ENCODE data around the gene CLDN1. TPM values are rescaled to one million over a fixed set of nuclear protein-coding genes. Genes with fewer than 3 reads are reported as not detected.

Gene CLDN1, protein sequence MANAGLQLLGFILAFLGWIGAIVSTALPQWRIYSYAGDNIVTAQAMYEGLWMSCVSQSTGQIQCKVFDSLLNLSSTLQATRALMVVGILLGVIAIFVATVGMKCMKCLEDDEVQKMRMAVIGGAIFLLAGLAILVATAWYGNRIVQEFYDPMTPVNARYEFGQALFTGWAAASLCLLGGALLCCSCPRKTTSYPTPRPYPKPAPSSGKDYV
- 10 to 100 TPM in 1 of 2 donors, 1 to 10 TPM in 1; 8.8 to 52.3 TPM for total RNA-seq

DNA sequence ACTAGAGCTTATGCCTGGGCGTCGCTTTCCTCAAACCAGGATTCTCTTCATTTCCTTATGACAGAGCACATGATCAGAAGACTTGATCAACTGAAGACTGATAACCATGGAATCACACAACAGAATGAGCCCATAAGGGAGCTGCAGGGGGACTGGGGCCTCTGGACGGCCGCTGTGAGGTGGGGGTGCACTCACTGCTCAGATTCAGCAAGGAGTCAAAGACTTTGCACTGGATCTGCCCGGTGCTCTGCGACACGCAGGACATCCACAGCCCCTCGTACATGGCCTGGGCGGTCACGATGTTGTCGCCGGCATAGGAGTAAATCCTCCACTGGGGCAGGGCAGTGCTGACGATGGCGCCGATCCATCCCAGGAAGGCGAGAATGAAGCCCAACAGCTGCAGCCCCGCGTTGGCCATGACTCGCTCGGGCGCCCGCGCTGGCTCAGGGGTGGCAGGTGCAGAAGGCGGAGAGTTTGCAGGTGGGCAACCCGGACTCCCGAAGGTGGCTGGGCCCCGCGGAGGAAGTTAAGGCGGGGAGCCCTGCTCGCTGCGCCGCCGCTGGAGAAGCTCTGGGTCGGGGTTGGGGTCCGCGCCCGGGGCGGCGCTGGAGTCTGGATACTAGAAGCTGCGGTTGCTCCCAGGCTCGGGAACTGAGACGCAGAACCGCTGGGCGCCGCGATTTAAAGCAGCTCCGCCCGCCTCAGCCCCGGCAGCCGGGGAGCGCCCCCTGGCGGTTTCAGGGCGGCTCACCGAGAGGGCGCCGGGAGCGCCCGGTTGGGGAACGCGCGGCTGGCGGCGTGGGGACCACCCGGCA, at the start of gene CLDN1:
Gene CLDN1, minus strand, starts transcription at position 658 of the 815 bp plus-strand sequence. Its CDS starts 240 bp downstream, at position 418.
- no peaks in the 10 kb centered on the region for H3K36me3 ChIP-seq
- intact Hi-C loops (cut with DNase I), result loop anchor here (5.0 kb wide), 1 partner anchor 355 kb away; no protein-coding TSS in a partner anchor
- no peaks in the 10 kb centered on the region for H3K27me3 ChIP-seq (replicated peaks; ENCODE audit: insufficient read depth)
- peak; percentile 64 for TF ChIP-seq POLR2AphosphoS5 (IDR thresholded peaks at IDR 0.05)
- peak; percentile 81 for TF ChIP-seq POLR2A (IDR thresholded peaks at IDR 0.05)
- TF ChIP-seq, protein P1, sequence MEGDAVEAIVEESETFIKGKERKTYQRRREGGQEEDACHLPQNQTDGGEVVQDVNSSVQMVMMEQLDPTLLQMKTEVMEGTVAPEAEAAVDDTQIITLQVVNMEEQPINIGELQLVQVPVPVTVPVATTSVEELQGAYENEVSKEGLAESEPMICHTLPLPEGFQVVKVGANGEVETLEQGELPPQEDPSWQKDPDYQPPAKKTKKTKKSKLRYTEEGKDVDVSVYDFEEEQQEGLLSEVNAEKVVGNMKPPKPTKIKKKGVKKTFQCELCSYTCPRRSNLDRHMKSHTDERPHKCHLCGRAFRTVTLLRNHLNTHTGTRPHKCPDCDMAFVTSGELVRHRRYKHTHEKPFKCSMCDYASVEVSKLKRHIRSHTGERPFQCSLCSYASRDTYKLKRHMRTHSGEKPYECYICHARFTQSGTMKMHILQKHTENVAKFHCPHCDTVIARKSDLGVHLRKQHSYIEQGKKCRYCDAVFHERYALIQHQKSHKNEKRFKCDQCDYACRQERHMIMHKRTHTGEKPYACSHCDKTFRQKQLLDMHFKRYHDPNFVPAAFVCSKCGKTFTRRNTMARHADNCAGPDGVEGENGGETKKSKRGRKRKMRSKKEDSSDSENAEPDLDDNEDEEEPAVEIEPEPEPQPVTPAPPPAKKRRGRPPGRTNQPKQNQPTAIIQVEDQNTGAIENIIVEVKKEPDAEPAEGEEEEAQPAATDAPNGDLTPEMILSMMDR (IDR thresholded peaks at IDR 0.05), result peak; percentile 78 to 98 (median 91)
- H3K9me3 ChIP-seq, result no peaks in the 10 kb centered on the region
- no peak within 1 kb of the TSS for H3K27ac ChIP-seq
- WGBS, result 5% methylated on average over 62 of the region's 64 CpGs
- peak within 1 kb of the TSS; percentile 39 to 48 for H3K4me3 ChIP-seq
- DNase-seq (ENCODE audit: low spot score), result peak; percentile 82
- no peaks in the 10 kb centered on the region for H3K4me1 ChIP-seq (replicated peaks)

DNA sequence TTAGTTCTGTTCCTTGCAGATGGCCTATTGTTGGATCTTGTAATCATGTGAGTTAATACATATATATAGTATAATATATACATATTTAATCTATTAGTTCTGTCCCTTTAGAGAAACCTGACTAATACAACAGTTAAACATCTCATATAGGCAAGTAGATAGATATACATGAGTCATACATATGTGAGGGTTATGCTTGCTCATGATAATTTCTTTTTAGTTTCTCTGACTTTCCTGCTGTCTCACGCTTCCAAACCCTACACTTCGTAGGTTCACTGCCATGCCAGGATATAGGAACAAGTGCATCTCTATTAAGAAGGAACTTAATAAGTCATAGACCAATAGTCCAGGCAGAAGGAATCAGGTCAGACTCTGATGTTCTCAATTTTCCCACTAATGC, 48.9 kb upstream of the CLDN1 start:
- no peaks in the 10 kb centered on the region for H3K4me1 ChIP-seq (replicated peaks)
- no peak overlapping the region for H3K27ac ChIP-seq
- H3K27me3 ChIP-seq (replicated peaks; ENCODE audit: insufficient read depth), result no peaks in the 10 kb centered on the region
- no peaks in the 10 kb centered on the region for H3K36me3 ChIP-seq
- no peaks in the 10 kb centered on the region for H3K9me3 ChIP-seq
- intact Hi-C loops (cut with DNase I), result no loop called here
- no peak for DNase-seq (ENCODE audit: low spot score)
- whole genome bisulfite sequencing, result 45% methylated on average over 2 of the region's 2 CpGs
- no peak overlapping the region for H3K4me3 ChIP-seq
- TF ChIP-seq POLR2A (IDR thresholded peaks at IDR 0.05) (no peak), POLR2AphosphoS5 (IDR thresholded peaks at IDR 0.05) (no peak)
- TF ChIP-seq, protein P1 (IDR thresholded peaks at IDR 0.05), result no peak

DNA sequence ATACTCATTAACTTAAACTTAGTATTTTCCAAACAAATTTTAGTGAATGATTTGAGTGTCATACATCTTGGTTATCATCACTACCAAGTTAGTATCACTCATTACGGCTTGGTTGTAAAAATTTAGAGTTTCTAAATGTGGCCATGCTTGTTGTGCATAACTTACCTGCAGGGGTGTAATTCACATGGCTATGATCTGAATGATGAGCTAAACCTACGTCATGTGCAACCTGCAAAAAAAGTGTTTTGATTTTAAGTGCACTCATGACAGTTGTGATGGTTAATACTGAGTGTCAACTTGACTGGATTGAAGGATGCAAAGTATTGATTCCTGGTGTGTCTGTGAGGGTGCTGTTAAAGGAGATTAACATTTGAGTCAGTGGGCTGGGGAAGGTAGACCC, 48.1 kb upstream of the CLDN1 start:
- WGBS, result 92% methylated on average over 2 of the region's 2 CpGs
- intact Hi-C loops (cut with DNase I), result no loop called here
- no peaks in the 10 kb centered on the region for H3K9me3 ChIP-seq

DNA sequence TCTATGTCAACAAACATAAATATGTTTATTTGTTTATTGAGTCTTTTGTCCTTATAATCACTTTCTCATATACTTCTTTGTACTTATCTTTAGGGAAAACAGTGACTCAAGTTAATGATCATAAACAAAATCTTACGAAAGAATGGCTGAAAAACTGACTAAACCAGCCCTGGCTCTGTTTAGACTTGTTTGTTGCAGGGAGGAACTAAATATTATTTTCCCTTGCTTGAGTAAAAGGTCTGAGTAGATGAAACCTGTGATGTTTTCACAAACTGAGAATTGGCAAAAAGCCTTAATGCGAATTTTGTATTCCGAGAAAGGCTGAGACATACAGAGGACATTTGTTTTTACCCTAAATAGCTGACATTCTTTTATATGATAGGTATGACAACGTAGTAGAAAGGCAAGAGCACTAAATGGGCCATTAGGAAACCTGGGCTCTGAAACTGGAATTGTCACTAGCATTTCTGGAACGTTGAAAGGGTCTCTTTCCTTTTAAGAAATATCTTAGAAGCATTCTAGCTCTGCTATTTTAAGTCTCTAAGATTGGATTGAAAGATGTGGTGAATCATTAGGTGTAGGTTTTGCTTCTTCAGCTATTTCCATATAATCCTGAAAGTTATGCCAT, 47.5 kb upstream of the CLDN1 start:
- intact Hi-C loops (cut with DNase I), result no loop called here
- H3K27ac ChIP-seq, result peak overlapping the region in 1 of 2 donors; percentile 52
- 48% methylated on average over 5 of the region's 5 CpGs for WGBS
- H3K9me3 ChIP-seq, result no peaks in the 10 kb centered on the region
- TF ChIP-seq POLR2AphosphoS5 (IDR thresholded peaks at IDR 0.05) (peak; percentile 83), POLR2A (IDR thresholded peaks at IDR 0.05) (no peak)
- no peak overlapping the region for H3K4me3 ChIP-seq
- no peaks in the 10 kb centered on the region for H3K27me3 ChIP-seq (replicated peaks; ENCODE audit: insufficient read depth)
- DNase-seq (ENCODE audit: low spot score), result peak; percentile 62
- no peaks in the 10 kb centered on the region for H3K4me1 ChIP-seq (replicated peaks)
- H3K36me3 ChIP-seq, result no peaks in the 10 kb centered on the region

More for the DNA sequence above, 48.1 kb upstream of the CLDN1 start:
- no peak overlapping the region for H3K4me3 ChIP-seq
- no peak for DNase-seq (ENCODE audit: low spot score)
- no peaks in the 10 kb centered on the region for H3K4me1 ChIP-seq (replicated peaks)
- TF ChIP-seq, protein P1 (IDR thresholded peaks at IDR 0.05), result no peak
- TF ChIP-seq POLR2A (IDR thresholded peaks at IDR 0.05) (no peak), POLR2AphosphoS5 (IDR thresholded peaks at IDR 0.05) (no peak)
- H3K27me3 ChIP-seq (replicated peaks; ENCODE audit: insufficient read depth), result no peaks in the 10 kb centered on the region
- peak overlapping the region in 1 of 2 donors; percentile 52 for H3K27ac ChIP-seq
- H3K36me3 ChIP-seq, result no peaks in the 10 kb centered on the region

DNA sequence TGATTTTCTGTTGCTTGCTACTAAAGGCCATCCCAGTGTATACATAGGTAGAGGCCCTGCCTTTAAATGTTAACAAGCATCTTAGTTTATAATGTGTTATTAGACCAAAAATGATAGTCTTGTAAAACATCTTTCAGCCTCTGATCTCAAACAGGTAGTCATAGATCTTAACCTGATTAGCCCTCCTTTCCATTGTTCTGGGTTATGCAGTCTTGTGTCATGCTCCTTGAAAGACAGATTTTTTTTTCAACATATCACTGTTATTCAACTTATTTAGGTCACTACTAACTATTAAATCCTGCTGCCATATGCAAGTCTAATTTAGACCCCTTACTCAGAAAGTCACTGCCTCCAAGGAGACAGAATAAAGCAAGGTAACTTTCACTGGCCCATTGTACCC, 46.6 kb upstream of the CLDN1 start:
- no peak overlapping the region for H3K4me3 ChIP-seq
- no peaks in the 10 kb centered on the region for H3K27me3 ChIP-seq (replicated peaks; ENCODE audit: insufficient read depth)
- no peaks in the 10 kb centered on the region for H3K9me3 ChIP-seq
- no peaks in the 10 kb centered on the region for H3K36me3 ChIP-seq
- peak overlapping the region; percentile 29 to 46 for H3K27ac ChIP-seq
- no peak for DNase-seq (ENCODE audit: low spot score)
- no peaks in the 10 kb centered on the region for H3K4me1 ChIP-seq (replicated peaks)
- intact Hi-C loops (cut with DNase I), result no loop called here
- TF ChIP-seq, protein P1 (IDR thresholded peaks at IDR 0.05), result no peak
- no peak for TF ChIP-seq POLR2A (IDR thresholded peaks at IDR 0.05)
- TF ChIP-seq POLR2AphosphoS5 (IDR thresholded peaks at IDR 0.05), result no peak
